ENCODE results near the gene MICALL2. TPM values are rescaled to one million over a fixed set of nuclear protein-coding genes. Genes with fewer than 3 reads are reported as not detected.

Gene MICALL2
- total RNA-seq, 4 donors from 2014 or later, result 1.8 to 19.7 (median 12.6) TPM

DNA sequence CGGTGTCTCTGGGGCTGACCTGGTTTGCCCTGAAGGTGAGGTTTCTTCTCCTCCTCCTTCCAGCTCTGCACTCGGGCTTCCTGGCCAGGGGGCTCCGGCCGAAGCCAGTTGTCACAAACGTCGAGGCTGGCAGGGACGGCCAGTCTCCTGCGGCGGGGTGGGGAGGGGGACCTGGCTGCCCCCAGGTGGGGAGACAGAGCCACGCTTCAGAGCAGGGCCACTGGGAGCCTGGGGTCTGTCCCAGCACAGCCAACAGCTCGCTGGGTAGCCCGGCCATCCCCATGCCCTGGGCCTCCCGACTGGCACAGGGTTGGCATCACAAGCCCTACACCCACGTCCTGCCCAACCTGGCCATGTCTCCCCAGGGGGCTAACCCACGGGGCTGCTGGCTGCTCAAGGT is 20.4 kb downstream of the MICALL2 start:
- DNase-seq, result no peak
- intact Hi-C loops (cut with DNase I; ENCODE audit: low total_unique reads), result no loop called here
- TF ChIP-seq, protein P1, sequence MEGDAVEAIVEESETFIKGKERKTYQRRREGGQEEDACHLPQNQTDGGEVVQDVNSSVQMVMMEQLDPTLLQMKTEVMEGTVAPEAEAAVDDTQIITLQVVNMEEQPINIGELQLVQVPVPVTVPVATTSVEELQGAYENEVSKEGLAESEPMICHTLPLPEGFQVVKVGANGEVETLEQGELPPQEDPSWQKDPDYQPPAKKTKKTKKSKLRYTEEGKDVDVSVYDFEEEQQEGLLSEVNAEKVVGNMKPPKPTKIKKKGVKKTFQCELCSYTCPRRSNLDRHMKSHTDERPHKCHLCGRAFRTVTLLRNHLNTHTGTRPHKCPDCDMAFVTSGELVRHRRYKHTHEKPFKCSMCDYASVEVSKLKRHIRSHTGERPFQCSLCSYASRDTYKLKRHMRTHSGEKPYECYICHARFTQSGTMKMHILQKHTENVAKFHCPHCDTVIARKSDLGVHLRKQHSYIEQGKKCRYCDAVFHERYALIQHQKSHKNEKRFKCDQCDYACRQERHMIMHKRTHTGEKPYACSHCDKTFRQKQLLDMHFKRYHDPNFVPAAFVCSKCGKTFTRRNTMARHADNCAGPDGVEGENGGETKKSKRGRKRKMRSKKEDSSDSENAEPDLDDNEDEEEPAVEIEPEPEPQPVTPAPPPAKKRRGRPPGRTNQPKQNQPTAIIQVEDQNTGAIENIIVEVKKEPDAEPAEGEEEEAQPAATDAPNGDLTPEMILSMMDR (IDR thresholded peaks at IDR 0.05), result no peak
- TF ChIP-seq POLR2A (IDR thresholded peaks at IDR 0.05), result no peak
- no peak overlapping the region for H3K27ac ChIP-seq
- H3K36me3 ChIP-seq, result no peaks in the 10 kb centered on the region
- H3K4me1 ChIP-seq, result no peaks in the 10 kb centered on the region
- H3K4me3 ChIP-seq, result no peak overlapping the region
- H3K9me3 ChIP-seq, result no peaks in the 10 kb centered on the region
- no peaks in the 10 kb centered on the region for H3K27me3 ChIP-seq

DNA sequence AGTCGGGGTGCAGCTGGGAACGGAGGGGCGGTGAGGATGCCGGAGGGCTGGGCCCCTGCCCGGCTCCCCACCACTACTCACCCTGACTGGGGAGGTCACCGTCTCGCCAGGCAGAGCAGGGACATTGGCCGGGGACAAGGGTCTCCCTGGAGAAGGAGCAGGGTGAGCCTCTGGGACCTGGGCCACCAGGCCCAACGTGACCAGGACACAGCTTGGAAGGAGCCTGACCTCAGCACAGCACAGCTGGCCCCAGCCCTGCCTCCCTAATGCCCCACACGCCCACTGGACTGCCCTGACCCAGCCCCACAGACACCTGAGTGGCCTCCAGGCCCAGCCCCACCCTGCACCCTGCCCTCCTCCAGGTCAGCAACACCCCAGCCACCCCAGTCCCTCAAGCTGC is 21.1 kb downstream of the MICALL2 start:
- Histone ChIP-seq H3K36me3 (no peaks in the 10 kb centered on the region), H3K9me3 (no peaks in the 10 kb centered on the region), H3K27me3 (no peaks in the 10 kb centered on the region), H3K4me1 (no peaks in the 10 kb centered on the region), H3K4me3 (no peak overlapping the region), H3K27ac (no peak overlapping the region)
- TF ChIP-seq POLR2A (IDR thresholded peaks at IDR 0.05), result no peak
- TF ChIP-seq, protein P1 (IDR thresholded peaks at IDR 0.05), result no peak
- no peak for DNase-seq
- intact Hi-C loops (cut with DNase I; ENCODE audit: low total_unique reads), result no loop called here

DNA sequence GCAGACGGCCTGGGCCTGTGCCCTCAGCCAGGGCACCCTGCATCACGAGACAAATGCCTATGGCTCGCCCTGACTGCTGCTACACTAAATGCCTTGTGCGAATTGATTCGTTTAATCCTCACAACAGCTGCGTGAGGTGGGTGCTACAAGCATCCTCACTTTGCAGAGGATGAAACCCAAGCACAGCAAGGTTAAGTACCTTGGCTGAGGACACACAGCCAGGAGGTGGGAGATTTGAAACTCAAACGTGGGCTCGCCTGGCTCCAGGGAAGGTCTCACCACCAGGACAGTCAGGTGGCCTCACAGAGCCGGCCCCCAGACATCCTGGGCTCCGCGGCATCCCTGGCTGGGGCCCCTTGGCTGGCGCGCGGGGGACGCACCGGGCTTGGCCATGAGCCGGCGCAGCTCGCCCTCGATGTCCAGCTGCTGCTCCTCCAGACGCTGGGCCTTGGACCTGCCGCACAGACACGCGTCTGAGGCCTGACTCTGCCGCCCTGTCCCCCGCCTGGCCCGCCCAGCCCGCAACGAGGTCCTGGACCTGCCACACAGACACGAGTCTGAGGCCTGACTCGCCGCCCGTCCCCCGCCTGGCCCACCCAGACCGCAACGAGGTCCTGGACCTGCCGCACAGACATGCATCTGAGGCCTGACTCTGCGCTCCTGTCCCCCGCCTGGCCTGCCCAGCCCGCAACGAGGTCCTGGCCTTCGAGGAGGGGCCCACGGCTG is 22.0 kb downstream of the MICALL2 start:
- Histone ChIP-seq H3K27me3 (no peaks in the 10 kb centered on the region), H3K4me3 (no peak overlapping the region), H3K9me3 (no peaks in the 10 kb centered on the region), H3K27ac (no peak overlapping the region), H3K4me1 (no peaks in the 10 kb centered on the region), H3K36me3 (no peaks in the 10 kb centered on the region)
- TF ChIP-seq, protein P1 (IDR thresholded peaks at IDR 0.05), result no peak
- no peak for TF ChIP-seq POLR2A (IDR thresholded peaks at IDR 0.05)
- intact Hi-C loops (cut with DNase I; ENCODE audit: low total_unique reads), result no loop called here
- no peak for DNase-seq

DNA sequence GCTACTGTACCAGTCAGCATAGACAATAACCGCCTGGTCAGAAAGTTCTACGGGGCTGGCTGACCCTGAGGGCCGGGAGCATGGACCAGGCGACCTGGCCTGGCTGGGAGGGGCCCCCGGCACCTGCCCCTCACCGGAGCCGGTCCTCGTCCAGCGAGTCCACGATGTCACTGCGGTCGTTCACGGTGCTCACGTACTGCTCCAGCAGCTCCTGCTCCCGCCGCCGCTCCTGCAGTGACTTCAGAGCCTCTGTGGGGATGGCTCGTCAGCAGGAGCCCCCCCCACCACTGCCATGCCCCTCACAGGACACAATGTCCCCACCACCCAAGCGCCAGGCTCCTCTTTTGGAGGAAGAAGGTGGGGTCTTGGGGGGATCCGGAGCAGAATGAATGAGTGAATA is 22.7 kb downstream of the MICALL2 start:
- intact Hi-C loops (cut with DNase I; ENCODE audit: low total_unique reads), result no loop called here
- no peak for TF ChIP-seq POLR2A (IDR thresholded peaks at IDR 0.05)
- TF ChIP-seq, protein P1 (IDR thresholded peaks at IDR 0.05), result no peak

DNA sequence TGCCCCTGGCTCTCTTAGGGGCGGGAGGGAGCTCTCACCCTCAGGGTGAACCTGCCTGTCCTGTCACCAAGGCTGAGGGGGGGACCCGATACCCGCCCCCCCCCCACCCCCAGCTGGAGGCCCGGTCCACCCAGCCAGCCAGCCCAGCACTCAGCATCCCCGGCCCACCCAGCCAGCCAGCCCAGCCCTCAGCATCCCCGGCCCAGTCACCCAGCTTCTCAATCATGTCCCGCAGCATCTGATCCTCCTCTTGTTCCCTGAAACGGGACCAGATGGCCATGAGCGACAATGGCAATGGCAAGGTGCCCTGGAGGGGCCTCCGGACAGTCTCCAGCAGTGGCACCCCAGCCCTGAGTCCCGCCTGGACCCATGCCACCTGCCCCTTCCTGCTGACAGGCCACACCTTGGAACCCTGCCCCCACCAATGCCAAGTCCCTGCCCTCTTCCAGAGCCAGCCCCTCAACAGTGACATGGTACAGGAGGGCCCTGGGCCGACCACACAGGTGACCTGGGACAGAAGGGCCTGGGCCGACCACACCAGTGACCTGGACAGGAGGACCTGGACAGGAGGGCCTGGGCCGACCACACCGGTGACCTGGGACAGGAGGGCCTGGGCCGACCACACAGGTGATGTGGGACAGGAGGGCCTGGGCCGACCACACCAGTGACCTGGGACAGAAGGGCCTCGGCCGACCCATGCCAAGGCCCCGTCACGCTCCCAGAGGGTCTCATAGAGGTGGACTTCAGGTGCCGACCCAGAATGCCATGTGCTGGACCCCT is 24.2 kb downstream of the MICALL2 start:
- no peaks in the 10 kb centered on the region for H3K4me1 ChIP-seq
- H3K36me3 ChIP-seq, result no peaks in the 10 kb centered on the region
- H3K27ac ChIP-seq, result no peak overlapping the region
- intact Hi-C loops (cut with DNase I; ENCODE audit: low total_unique reads), result no loop called here
- H3K27me3 ChIP-seq, result no peaks in the 10 kb centered on the region
- H3K9me3 ChIP-seq, result no peaks in the 10 kb centered on the region
- no peak for TF ChIP-seq POLR2A (IDR thresholded peaks at IDR 0.05)
- TF ChIP-seq, protein P1 (IDR thresholded peaks at IDR 0.05), result no peak
- no peak for DNase-seq
- no peak overlapping the region for H3K4me3 ChIP-seq

More for the DNA sequence above, 22.7 kb downstream of the MICALL2 start:
- no peak for DNase-seq
- H3K9me3 ChIP-seq, result no peaks in the 10 kb centered on the region
- H3K4me1 ChIP-seq, result no peaks in the 10 kb centered on the region
- no peaks in the 10 kb centered on the region for H3K36me3 ChIP-seq
- H3K27ac ChIP-seq, result no peak overlapping the region
- no peaks in the 10 kb centered on the region for H3K27me3 ChIP-seq
- no peak overlapping the region for H3K4me3 ChIP-seq

All from uterus (tissue), 4 donors.